ENCODE results near the gene CHI3L2.

Gene CHI3L2

GRCh38 chr1:111192658-111193519, 34.6 kb upstream of the CHI3L2 start:
- H2BK15ac ChIP-seq (ENCODE audit: low read length), result no peak overlapping the region
- H3K9ac ChIP-seq (ENCODE audit: low read depth, low read length, poor library complexity), result no peak overlapping the region
- H2BK120ac ChIP-seq (ENCODE audit: low read depth, low read length), result no peak overlapping the region
- no peak overlapping the region for H3K14ac ChIP-seq (ENCODE audit: low read length)
- H3K18ac ChIP-seq (ENCODE audit: low read length), result no peak overlapping the region
- no peaks in the 10 kb centered on the region for H3K9me3 ChIP-seq (replicated peaks in 1 of 2; ENCODE audit: control insufficient read depth in 2 of 2, insufficient read depth in 1 of 2, low read depth in 1 of 2, low read length in 2 of 2)
- no peaks in the 10 kb centered on the region for H3K79me1 ChIP-seq (ENCODE audit: low read depth, low read length)
- no peak overlapping the region for H2AK5ac ChIP-seq (ENCODE audit: low read depth, low read length)
- no peak overlapping the region for H3K4me2 ChIP-seq (ENCODE audit: insufficient read depth, low read length, poor library complexity, severe bottlenecking)
- H4K8ac ChIP-seq (ENCODE audit: low read depth, low read length), result no peak overlapping the region
- H3K23ac ChIP-seq (ENCODE audit: low read depth, low read length, poor library complexity), result no peak overlapping the region
- H3K4ac ChIP-seq (ENCODE audit: low read length), result no peak overlapping the region
- H3K4me1 ChIP-seq (ENCODE audit: control insufficient read depth in 2 of 2, insufficient read depth in 1 of 2, low read depth in 1 of 2, low read length in 2 of 2), result peaks cover 0 to 2% of the 10 kb centered on the region in 2 donors
- H2BK5ac ChIP-seq (ENCODE audit: low read length), result no peak overlapping the region
- whole genome bisulfite sequencing, 2 donors (ENCODE audit: extremely low coverage in 2 of 2, insufficient read length in 2 of 2, insufficient replicate concordance in 1 of 2), result no CpG with 5 or more reads among the region's 10 CpGs
- H2BK12ac ChIP-seq (ENCODE audit: low read length), result no peak overlapping the region
- no peak for DNase-seq (ENCODE audit: low spot score)
- H3K36me3 ChIP-seq (replicated peaks in 1 of 2; ENCODE audit: control insufficient read depth in 2 of 2, insufficient read depth in 2 of 2, low read length in 2 of 2), result peaks cover 0 to 12% of the 10 kb centered on the region in 2 donors
- H3K27ac ChIP-seq (replicated peaks; ENCODE audit: low read length), result no peak overlapping the region
- H4K91ac ChIP-seq (ENCODE audit: low read depth, low read length, poor library complexity), result no peak overlapping the region
- no peaks in the 10 kb centered on the region for H3K27me3 ChIP-seq (ENCODE audit: control insufficient read depth in 3 of 3, insufficient read depth in 3 of 3, low read depth in 1 of 3, low read length in 3 of 3)
- no peak overlapping the region for H3K4me3 ChIP-seq (ENCODE audit: low read length in 2 of 2)
- no peak overlapping the region for H2AFZ ChIP-seq (ENCODE audit: low read length)

- no peak overlapping the region for H3K14ac ChIP-seq (ENCODE audit: low read length)
- peaks cover 0 to 3% of the 10 kb centered on the region in 2 donors for H3K36me3 ChIP-seq (replicated peaks in 1 of 2; ENCODE audit: control insufficient read depth in 2 of 2, insufficient read depth in 2 of 2, low read length in 2 of 2)
- no peak overlapping the region for H4K8ac ChIP-seq (ENCODE audit: low read depth, low read length)
- H2AK5ac ChIP-seq (ENCODE audit: low read depth, low read length), result no peak overlapping the region
- H2BK120ac ChIP-seq (ENCODE audit: low read depth, low read length), result no peak overlapping the region
- no peak overlapping the region for H3K4ac ChIP-seq (ENCODE audit: low read length)
- H3K9ac ChIP-seq (ENCODE audit: low read depth, low read length, poor library complexity), result no peak overlapping the region
- no peak overlapping the region for H2BK12ac ChIP-seq (ENCODE audit: low read length)
- no peak overlapping the region for H3K4me2 ChIP-seq (ENCODE audit: insufficient read depth, low read length, poor library complexity, severe bottlenecking)
- H3K4me1 ChIP-seq (ENCODE audit: control insufficient read depth in 2 of 2, insufficient read depth in 1 of 2, low read depth in 1 of 2, low read length in 2 of 2), result peaks cover 0 to 2% of the 10 kb centered on the region in 2 donors
- DNase-seq (ENCODE audit: low spot score), result no peak
- no peak overlapping the region for H2AFZ ChIP-seq (ENCODE audit: low read length)
- H3K4me3 ChIP-seq (ENCODE audit: low read length in 2 of 2), result no peak overlapping the region
- no CpG with 5 or more reads among the region's 3 CpGs for WGBS, 2 donors (ENCODE audit: extremely low coverage in 2 of 2, insufficient read length in 2 of 2, insufficient replicate concordance in 1 of 2)
- H3K27me3 ChIP-seq (ENCODE audit: control insufficient read depth in 3 of 3, insufficient read depth in 3 of 3, low read depth in 1 of 3, low read length in 3 of 3), result no peaks in the 10 kb centered on the region
- no peak overlapping the region for H3K27ac ChIP-seq (replicated peaks; ENCODE audit: low read length)
- H2BK15ac ChIP-seq (ENCODE audit: low read length), result no peak overlapping the region
- H2BK5ac ChIP-seq (ENCODE audit: low read length), result no peak overlapping the region
- H4K91ac ChIP-seq (ENCODE audit: low read depth, low read length, poor library complexity), result no peak overlapping the region
- H3K9me3 ChIP-seq (replicated peaks in 1 of 2; ENCODE audit: control insufficient read depth in 2 of 2, insufficient read depth in 1 of 2, low read depth in 1 of 2, low read length in 2 of 2), result no peaks in the 10 kb centered on the region
- no peaks in the 10 kb centered on the region for H3K79me1 ChIP-seq (ENCODE audit: low read depth, low read length)
- no peak overlapping the region for H3K18ac ChIP-seq (ENCODE audit: low read length)
- no peak overlapping the region for H3K23ac ChIP-seq (ENCODE audit: low read depth, low read length, poor library complexity)
Measured at GRCh38 chr1:111193712-111194480, 33.6 kb upstream of the CHI3L2 start.

- no peak overlapping the region for H2AK5ac ChIP-seq (ENCODE audit: low read depth, low read length)
- no peaks in the 10 kb centered on the region for H3K9me3 ChIP-seq (replicated peaks in 1 of 2; ENCODE audit: control insufficient read depth in 2 of 2, insufficient read depth in 1 of 2, low read depth in 1 of 2, low read length in 2 of 2)
- H2BK12ac ChIP-seq (ENCODE audit: low read length), result no peak overlapping the region
- no peak overlapping the region for H3K14ac ChIP-seq (ENCODE audit: low read length)
- H3K9ac ChIP-seq (ENCODE audit: low read depth, low read length, poor library complexity), result no peak overlapping the region
- H2BK15ac ChIP-seq (ENCODE audit: low read length), result no peak overlapping the region
- H3K27me3 ChIP-seq (ENCODE audit: control insufficient read depth in 3 of 3, insufficient read depth in 3 of 3, low read depth in 1 of 3, low read length in 3 of 3), result no peaks in the 10 kb centered on the region
- DNase-seq (ENCODE audit: low spot score), result no peak
- no CpG with 5 or more reads among the region's 4 CpGs for WGBS, 2 donors (ENCODE audit: extremely low coverage in 2 of 2, insufficient read length in 2 of 2, insufficient replicate concordance in 1 of 2)
- H3K4me1 ChIP-seq (ENCODE audit: control insufficient read depth in 2 of 2, insufficient read depth in 1 of 2, low read depth in 1 of 2, low read length in 2 of 2), result peaks cover 0 to 2% of the 10 kb centered on the region in 2 donors
- no peaks in the 10 kb centered on the region for H3K79me1 ChIP-seq (ENCODE audit: low read depth, low read length)
- H3K4me2 ChIP-seq (ENCODE audit: insufficient read depth, low read length, poor library complexity, severe bottlenecking), result no peak overlapping the region
- no peak overlapping the region for H4K8ac ChIP-seq (ENCODE audit: low read depth, low read length)
- H3K36me3 ChIP-seq (replicated peaks in 1 of 2; ENCODE audit: control insufficient read depth in 2 of 2, insufficient read depth in 2 of 2, low read length in 2 of 2), result no peaks in the 10 kb centered on the region
- no peak overlapping the region for H3K27ac ChIP-seq (replicated peaks; ENCODE audit: low read length)
- no peak overlapping the region for H2BK5ac ChIP-seq (ENCODE audit: low read length)
- no peak overlapping the region for H2AFZ ChIP-seq (ENCODE audit: low read length)
- H3K4me3 ChIP-seq (ENCODE audit: low read length in 2 of 2), result no peak overlapping the region
- no peak overlapping the region for H4K91ac ChIP-seq (ENCODE audit: low read depth, low read length, poor library complexity)
- no peak overlapping the region for H3K4ac ChIP-seq (ENCODE audit: low read length)
- no peak overlapping the region for H2BK120ac ChIP-seq (ENCODE audit: low read depth, low read length)
- no peak overlapping the region for H3K18ac ChIP-seq (ENCODE audit: low read length)
- no peak overlapping the region for H3K23ac ChIP-seq (ENCODE audit: low read depth, low read length, poor library complexity)
Measured at GRCh38 chr1:111195002-111195684, 32.4 kb upstream of the CHI3L2 start.

- no peaks in the 10 kb centered on the region for H3K9me3 ChIP-seq (replicated peaks in 1 of 2; ENCODE audit: control insufficient read depth in 2 of 2, insufficient read depth in 1 of 2, low read depth in 1 of 2, low read length in 2 of 2)
- H3K36me3 ChIP-seq (replicated peaks in 1 of 2; ENCODE audit: control insufficient read depth in 2 of 2, insufficient read depth in 2 of 2, low read length in 2 of 2), result no peaks in the 10 kb centered on the region
- H3K18ac ChIP-seq (ENCODE audit: low read length), result no peak overlapping the region
- no peak overlapping the region for H2BK15ac ChIP-seq (ENCODE audit: low read length)
- H3K4ac ChIP-seq (ENCODE audit: low read length), result no peak overlapping the region
- H3K4me3 ChIP-seq (ENCODE audit: low read length in 2 of 2), result no peak overlapping the region
- no peak overlapping the region for H4K91ac ChIP-seq (ENCODE audit: low read depth, low read length, poor library complexity)
- no peak overlapping the region for H2BK12ac ChIP-seq (ENCODE audit: low read length)
- H3K14ac ChIP-seq (ENCODE audit: low read length), result no peak overlapping the region
- no peak overlapping the region for H3K4me2 ChIP-seq (ENCODE audit: insufficient read depth, low read length, poor library complexity, severe bottlenecking)
- WGBS, 2 donors (ENCODE audit: extremely low coverage in 2 of 2, insufficient read length in 2 of 2, insufficient replicate concordance in 1 of 2), result no CpG with 5 or more reads among the region's 2 CpGs
- H3K4me1 ChIP-seq (ENCODE audit: control insufficient read depth in 2 of 2, insufficient read depth in 1 of 2, low read depth in 1 of 2, low read length in 2 of 2), result peaks cover 2% of the 10 kb centered on the region in 2 donors
- H3K79me1 ChIP-seq (ENCODE audit: low read depth, low read length), result no peaks in the 10 kb centered on the region
- H2AFZ ChIP-seq (ENCODE audit: low read length), result no peak overlapping the region
- H3K9ac ChIP-seq (ENCODE audit: low read depth, low read length, poor library complexity), result no peak overlapping the region
- no peak overlapping the region for H2BK120ac ChIP-seq (ENCODE audit: low read depth, low read length)
- no peaks in the 10 kb centered on the region for H3K27me3 ChIP-seq (ENCODE audit: control insufficient read depth in 3 of 3, insufficient read depth in 3 of 3, low read depth in 1 of 3, low read length in 3 of 3)
- no peak for DNase-seq (ENCODE audit: low spot score)
- H3K27ac ChIP-seq (replicated peaks; ENCODE audit: low read length), result no peak overlapping the region
- no peak overlapping the region for H2BK5ac ChIP-seq (ENCODE audit: low read length)
- no peak overlapping the region for H3K23ac ChIP-seq (ENCODE audit: low read depth, low read length, poor library complexity)
- no peak overlapping the region for H4K8ac ChIP-seq (ENCODE audit: low read depth, low read length)
- H2AK5ac ChIP-seq (ENCODE audit: low read depth, low read length), result no peak overlapping the region
Measured at GRCh38 chr1:111196213-111196612, 31.3 kb upstream of the CHI3L2 start.

Data from neuronal stem cell (in vitro differentiated cells).